NCI-H1092 treated with DMSO at 0.1 percent for 48 hours (cell line): ENCODE data around the gene TMEM132E.

Experiments
- DNase-seq: peaks from one replicate; lab custom pipeline; 2025; lab: John Stamatoyannopoulos, UW

TMEM132E gene

DNA sequence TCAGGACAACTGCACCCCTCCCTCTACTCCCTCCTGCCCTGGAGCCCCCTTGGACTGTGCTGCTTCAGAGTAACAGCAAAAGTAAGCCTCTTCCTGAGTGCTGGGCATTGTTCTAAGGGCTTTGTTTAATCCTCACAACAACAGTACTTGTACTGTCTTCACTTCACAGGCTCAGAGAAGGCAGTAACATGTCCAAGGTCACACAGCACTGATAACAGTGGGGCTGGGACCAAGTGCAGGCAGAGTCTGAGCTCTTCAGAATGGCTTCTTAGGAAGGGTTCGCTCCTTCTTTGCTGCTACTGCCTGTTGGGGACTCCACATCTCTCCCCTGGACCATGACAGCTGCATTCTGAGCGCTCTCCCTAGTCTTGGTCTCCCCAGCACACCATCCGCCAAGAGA lies 24.6 kb downstream of the TMEM132E start:
- no peak for DNase-seq

DNA sequence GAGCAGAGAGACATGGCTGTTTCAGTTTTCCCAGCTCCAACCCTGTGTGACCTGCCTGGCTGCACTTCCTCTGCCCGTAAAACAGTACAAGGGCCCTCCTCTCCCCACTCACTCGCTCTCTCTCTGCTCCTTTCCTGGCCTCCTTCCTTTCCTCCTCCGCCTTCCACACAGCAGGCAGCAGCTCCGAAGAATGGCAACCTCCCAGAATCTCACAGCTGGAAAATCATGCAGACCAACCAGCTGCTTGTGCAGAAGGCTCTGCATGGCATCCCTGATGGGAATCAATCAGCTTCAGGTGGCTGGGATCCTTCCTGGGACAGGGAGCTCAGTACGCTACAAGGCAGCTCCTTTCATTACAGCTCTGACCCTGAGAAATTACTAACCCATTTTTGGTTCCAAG lies 27.4 kb downstream of the TMEM132E start:
- no peak for DNase-seq

DNA sequence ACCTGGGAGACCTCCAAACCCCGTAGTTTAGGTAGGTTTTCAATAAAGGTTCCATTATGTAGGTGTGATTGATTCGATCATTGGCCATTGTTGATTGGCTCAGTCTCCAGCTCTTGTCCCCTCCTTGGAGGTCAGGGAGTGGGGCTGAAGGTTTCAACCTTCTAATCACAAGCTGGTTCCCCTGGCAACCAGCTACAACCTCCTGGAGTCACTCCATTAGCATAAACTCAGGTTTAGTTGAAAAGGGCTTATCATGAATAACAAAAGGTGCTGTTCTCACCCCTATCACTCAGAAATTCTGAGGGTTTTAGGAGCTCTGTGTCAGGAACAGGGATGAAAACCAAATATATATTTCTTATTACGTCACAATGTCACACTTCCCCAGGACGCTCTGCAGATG lies 28.5 kb downstream of the TMEM132E start:
- no peak for DNase-seq

DNA sequence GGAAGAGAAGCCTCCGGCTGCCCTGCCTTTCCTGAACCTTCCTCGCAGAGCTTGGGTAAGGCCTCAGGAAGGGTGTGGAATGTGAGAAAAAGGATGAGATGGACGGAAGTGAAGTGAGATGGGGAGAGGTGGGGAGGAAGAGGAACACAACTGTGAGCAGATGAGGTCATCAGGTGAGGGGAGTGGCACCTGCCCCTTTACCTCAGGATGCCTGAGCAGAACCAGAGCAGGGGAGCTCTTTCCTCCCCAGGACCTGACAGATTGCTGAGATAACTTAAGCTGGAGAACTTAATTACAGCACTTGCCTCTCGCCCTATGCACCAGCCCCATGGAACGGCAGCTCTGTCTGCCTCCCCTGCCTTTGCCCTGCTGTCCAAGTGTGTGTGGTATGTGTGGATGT lies 29.8 kb downstream of the TMEM132E start:
- no peak for DNase-seq

DNA sequence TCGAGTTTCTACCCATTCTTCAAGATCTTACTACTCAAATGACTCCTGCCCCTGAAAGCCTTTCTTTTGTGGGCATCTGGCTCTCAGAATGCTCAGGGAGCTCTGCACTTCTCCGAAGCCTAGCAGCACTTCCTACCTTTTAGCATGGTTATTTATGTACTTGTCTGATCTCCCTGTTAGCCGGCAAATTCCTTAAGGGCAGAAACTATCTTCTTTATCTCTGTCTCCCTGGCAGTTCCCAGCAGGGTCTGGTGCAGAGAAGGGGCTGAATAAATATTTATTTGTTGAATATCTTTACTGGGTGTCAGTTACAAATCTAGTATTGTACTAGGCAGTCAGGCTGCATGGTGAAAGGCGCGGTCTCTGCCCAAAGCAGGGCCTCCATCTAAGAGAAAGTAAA lies 30.7 kb downstream of the TMEM132E start:
- no peak for DNase-seq

DNA sequence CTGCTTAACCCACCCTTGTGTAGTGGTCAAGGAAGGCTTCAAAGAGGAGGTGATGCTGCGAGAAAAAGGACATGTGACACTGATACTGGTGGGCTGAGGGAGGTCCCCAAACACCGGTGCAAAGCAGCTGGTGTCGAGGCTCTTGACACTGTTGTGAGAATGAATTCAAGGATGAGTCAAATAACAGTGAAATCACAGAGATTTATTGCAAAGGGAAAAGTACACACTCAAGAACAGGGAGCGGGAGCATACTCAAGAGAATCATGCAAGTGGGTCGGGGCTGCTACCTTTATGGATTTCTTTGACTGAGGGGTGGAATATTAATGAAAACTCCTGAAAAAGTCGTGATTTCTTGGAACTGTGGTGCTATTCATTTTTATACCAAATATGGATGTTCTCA lies 31.1 kb downstream of the TMEM132E start:
- DNase-seq, result no peak

DNA sequence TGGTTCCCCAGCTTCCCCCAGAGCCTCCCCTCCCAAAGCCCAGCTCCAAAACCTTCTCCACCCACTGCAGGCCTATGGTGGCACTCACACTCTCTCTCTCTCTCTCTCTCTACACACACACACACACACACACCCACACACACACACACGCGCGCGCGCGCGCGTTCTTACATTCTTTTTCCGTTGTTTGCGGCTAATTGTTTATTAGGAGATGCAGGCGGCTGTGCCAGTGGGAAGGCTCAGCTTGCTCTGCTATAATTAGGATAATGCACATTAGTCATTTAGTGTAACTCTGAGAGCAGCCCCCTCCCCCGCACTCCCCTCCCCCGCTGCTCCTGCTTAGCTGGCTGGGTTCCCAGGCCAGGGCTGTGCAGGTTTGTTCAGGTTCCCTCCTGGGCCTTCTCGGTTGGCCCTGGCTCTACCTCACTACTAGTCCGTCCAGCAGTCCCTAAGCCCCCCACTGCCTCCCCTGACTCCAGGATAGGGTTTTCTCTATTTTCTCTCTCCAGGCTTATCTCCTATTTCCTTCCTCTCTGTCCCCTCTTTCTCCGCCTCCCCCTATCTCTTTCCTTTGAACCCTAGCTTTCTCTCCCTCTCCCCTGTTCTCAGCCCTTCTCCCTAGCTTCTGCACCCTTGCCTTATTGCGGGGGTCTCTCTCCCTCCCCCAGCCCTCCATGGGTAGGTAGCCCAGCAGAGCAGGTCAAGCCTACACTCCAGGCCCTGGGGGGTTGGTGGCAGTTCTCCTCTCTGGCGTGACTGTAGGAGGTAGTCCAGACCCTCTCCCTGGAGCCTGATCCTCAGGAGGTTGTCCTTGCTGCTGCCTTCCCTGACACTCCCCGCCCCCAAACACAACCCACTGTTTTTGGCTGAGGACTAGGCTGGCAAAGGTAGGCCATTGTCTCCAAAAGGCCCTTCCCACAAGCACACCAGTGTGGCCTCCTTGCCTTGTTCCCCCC lies 34.0 kb downstream of the TMEM132E start:
- peak; percentile 52 for DNase-seq

DNA sequence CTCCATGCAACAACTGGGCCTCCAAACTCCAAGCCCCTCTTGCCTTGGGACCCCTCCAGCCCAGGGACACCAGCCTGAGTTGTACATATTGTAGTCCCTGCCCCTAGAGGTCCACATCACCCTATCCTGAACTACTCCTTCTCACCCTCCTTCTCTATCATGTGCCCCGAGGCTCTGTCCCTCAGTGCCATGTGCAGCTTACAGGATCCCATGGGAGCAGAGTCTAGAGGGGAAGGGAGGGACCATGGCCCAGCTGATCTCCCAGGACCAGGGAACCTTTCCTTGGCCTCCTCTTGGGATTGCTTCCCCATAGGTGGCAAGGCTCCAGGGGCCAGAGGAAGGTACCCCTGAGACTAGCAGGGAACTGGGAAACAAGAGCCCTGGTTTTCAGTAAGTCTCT lies 35.3 kb downstream of the TMEM132E start:
- DNase-seq, result no peak

DNA sequence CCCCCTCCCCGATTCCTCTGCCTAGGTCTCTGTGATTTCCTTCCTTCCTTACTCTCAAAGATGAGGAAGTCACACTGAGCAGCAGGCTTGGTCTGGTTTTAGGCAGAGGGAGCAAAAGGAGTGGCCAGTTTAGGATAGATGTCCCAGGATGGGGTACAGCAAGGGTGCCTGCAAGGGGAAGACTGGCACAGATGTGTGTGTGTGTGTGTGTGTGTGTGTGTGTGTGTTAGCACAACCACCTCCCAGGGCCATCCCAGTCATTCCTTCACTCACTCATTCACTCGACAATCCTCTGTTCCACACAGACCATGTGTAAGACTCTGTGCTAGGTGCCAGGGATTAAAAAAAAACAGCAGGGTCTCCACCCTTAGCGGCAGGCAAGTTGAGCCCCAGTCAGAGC lies 35.9 kb downstream of the TMEM132E start:
- DNase-seq, result no peak

DNA sequence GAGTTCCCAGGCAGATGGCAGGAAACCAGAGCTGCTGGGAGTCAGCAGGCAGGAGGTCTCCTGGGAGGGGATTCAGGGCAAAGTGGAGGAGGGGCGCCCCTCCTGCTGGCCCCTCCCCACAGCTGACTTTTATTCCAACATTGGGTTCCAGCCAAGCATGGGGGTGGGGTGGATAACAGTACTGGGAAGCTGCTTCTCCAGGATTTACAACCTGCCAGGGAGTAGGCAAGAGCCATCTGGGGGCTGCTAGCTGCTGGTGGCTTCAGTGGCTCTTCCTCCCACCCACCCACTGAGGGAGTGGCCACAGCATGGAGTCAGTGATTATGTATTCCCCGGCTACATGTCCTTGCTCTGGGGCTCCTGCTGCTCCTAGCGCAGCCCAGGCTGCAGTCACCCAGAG lies 36.8 kb downstream of the TMEM132E start:
- peak; percentile 83 for DNase-seq

DNA sequence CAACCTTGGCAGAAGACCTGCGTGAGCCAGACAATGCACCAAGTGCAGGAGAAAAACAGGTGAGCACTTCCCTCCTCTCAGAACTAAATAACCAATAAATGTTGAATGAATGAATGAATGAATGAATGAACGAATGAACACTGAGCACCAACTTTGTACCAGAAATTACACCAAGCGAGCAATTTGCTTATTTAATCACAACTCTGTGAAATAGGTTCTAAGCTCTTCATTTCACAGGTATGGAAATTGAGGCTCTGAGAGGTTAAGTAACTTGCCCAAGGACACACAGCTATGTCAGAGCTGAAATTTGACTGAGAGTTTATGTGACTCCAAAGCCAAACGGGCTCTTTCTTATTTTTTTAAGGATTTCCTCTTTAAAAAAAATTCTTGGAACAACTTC lies 38.0 kb downstream of the TMEM132E start:
- DNase-seq, result no peak

DNA sequence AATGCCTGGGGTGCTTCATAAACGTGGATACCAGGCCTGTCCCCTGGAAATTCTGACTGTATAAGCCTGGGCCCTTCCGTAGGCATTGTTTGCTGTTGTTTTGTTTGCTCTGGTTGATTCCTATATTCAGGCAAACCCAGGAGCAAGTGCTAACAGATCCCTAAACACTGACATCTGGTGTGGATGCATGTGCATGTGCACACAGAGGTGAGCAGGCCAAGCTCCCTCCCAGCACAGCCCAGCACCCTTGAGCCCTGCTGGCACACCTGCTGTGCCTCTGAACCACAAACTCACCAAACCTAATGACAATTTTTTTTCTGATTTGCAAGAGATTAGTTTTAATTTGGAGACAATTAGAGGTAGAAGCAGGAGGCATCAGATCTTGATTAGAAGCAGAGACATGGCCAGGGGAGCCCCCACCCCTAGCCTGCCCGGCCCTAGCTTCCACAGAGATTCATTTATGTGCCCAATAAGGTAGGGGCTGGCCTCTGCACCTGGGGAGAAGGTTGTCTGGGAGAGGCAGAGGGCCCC lies 40.4 kb downstream of the TMEM132E start:
- no peak for DNase-seq

DNA sequence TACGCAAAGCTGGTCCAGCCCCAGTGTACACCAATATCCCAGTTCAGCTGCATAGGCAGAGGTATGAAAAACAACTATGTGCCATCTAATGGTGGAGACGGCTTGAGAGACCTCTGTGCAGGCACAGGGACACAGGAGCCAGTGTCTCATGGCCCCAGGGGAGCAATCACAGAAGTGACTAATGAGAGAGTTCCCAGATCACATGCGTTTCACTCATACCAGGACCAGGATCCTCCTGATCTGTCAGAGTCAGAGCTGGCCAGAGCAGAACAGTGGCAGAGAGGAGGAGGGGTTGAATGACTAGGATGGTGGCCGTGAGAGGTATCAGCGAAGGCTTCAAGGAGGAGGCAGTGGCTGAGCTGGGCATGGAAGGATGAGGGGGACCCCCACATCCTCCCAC lies 41.1 kb downstream of the TMEM132E start:
- DNase-seq, result no peak

DNA sequence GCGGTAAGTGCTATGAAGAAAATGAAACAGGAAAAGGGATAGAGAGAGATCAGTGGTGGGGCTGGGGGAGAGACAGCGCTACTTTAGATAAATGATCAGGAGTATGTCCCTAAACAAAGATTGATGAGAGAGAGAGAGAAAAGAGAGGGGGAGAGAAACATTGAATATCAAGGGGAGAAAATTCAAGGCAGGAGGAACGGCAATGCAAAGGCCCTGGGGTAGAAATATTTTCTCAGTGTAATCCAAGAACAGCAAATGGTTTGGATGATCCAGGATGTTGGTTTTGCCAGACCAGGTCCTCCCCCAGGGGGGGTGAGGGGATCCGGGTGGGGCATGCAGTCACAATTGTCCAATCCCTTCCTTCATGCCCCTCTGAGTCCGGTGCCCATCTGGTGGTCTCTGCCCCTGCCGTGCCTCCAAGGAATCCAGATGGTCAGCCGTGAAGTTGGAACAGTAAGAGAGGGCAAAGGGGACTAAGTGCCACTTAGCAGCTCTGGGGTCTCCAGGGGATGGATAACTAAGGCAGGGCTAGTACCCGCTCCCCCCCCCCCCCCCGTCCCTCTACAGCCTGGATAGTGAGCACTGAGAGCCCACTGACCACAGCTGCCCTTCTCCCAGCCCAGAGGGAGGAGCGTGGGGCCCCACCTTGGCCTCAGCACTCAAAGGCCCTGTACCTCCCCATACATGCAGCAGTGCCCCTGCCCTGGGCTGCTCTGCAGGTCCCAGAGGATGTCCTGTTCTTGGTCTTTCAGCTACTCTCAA lies 43.7 kb downstream of the TMEM132E start:
- no peak for DNase-seq

DNA sequence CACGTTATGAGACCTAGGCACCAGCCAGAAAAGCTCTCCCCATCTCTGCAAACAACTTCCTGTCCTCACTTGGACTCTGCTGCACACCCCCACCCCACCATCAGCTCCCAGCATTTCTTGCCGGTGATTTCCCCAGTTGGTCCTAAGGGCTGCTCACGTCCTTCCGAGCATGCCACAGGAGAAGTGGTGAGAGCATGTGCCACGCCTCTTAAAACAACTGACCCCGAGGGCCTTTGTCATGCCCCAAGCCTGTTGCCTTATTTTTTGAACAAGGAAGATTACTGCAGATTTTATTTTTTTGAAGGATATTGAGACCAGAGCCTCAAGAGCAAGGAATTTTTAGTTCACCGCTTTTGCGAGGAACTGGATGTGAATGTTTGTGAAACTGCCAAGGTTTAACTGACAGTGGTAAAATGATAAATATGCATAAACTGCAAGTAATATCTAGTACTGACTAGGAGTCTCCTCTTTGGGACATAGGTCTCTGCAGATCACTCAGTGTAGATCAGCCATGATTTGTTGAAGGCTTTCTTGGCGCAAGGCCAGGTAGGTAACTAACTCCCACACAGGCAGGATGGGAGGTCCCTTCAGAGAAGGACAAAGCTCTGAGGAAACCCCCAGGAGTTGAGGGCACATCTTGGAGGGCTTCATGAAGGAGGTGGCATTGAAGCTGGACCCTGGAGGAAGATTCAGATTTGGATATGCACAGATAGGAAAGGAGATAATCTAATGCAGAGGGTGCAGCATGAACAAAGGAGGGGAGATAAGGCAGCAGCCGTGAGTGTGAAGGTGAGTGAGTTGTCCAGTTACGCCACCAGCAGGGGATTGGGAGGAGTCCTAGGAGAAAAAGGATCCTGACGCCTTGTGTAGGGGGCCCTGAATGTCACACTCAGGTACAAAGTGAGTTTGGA lies 44.7 kb downstream of the TMEM132E start:
- no peak for DNase-seq

DNA sequence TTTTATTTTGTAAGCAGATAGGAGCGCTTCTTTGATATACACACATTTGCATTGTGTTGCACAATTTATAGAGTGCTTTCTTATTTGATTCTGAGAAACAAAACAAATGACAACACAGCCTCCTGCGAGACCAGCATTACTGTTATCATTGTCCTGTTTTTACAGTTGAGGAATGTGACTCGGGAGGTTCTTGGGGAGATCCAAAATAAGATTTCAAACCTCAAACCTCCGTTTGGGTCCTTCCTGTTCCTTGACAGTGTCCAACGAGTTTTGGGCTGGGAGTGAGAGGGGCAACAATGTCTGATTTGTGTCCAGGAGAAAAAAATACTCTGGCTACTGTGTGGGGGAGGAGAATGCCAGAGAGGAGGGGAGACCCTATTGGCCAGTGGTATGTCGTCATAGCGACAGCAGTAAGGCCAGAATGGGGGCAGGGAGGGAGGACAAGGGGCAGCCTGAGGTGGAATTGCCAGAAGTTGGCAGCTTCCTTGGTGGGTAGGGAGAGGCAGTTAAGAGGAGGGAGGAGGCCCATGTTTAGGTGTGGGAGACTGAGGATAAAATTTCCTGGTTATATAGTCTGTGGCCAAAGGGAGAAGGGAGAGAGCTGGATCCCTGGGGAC lies 45.5 kb downstream of the TMEM132E start:
- no peak for DNase-seq

DNA sequence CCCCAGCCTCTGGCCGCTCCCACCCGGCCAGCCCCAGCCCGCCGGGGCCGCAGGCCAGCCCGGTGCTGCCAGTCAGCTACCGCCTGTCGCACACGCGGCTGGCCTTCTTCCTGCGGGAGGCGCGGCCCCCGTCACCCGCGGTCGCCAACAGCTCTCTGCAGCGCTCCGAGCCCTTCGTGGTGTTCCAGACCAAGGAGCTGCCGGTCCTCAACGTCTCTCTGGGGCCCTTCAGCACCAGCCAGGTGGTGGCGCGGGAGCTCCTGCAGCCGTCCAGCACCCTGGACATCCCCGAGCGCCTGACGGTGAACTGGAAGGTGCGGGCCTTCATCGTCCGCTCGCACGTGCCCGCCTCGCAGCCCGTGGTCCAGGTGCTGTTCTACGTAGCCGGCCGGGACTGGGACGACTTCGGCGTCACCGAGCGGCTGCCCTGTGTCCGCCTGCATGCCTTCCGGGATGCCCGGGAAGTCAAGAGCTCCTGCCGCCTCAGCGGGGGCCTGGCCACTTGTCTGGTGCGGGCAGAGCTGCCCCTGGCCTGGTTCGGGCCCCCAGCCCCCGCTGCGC lies 46.8 kb downstream of the TMEM132E start:
- DNase-seq, result no peak

DNA sequence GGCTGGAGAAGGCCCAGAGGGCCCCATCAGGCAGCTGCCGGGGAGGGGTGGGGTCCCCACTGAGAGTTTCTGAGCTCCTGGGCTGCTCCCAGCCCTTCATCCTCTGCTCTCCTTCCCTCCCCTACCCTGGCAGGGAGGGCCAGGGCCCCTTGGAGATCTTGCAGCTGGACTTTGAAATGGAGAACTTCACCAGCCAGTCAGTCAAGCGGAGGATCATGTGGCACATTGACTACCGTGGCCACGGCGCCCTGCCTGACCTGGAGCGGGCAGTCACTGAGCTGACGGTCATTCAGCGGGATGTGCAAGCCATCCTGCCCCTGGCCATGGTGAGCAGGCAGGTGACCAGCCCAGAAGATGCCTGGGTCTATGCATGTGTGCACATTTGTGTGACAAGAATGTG lies 49.5 kb downstream of the TMEM132E start:
- DNase-seq, result no peak

DNA sequence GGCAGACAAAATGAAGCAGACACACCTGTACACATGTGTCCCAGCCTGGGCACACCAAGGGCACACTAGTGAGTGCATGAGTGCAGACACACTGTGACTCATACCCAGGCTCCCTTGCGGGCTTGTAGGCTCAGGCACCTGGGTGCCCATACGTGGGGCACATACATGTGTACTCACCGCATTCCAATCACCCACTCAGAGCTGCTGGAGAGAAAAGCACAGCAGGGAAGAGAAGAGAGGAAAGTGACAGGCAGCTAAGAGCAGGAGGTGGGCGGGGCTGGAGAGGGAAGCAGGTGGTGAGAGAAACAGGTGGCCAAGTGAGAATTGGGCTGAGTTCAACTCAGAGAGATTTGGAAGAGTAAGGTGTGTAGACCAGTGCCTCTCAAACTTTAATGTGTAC lies 54.0 kb downstream of the TMEM132E start:
- peak; percentile 66 for DNase-seq

DNA sequence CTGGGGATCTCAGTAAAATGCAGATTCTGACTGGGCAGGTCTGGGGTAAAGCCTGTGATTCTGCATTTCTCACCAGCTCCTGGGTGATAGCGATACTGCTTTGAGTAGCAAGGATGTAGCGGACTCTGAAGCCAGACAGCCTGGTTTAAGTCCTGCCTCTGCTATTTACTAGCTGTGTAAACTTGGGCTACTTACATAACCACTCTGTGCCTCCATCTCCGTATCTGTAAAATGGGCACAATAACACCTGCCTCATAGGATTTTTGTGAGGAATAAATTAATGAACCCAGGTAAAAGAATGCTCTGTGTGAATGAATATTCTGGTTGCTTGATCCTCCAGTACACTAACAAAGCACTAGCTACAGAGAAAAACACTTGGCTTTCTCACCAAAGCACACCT lies 54.4 kb downstream of the TMEM132E start:
- DNase-seq, result no peak

DNA sequence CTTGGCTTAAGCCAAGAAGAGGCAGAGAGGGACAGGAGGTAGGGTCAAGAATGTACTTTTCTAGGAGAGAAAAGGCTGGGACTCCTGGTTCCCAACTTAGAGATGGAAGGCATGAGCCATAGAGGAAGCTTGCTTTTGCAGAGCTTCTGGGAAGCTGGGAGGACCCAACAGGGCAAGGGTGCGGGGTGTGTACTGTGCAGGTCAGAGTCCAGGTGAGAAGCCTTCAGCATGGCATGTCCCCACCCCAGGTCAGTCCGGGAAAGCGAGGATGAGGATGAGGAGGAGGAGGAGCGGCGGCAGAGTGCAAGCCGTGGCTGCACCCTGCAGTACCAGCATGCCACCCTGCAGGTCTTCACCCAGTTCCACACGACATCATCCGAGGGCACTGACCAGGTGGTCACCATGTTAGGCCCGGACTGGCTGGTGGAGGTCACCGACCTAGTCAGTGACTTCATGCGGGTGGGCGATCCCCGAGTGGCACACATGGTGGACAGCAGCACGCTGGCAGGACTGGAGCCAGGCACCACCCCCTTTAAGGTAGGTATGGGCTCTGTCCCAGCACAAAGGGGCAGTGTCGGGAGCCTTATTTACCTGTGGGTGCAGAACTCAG lies 55.3 kb downstream of the TMEM132E start:
- DNase-seq, result no peak
